T47D (cell line): ENCODE results near the gene FBXW10B.
"Not testable (repeated sequence)": the region's sequence is repeated elsewhere in the genome, so short reads cannot be mapped to it uniquely, and the experiment has no call there.

Source experiments
- DNase-seq, 2 experiments: peaks; one replicate each; pipeline versions ENCODE4 v3.0.0 to v3.0.0-alpha.2; 2011 to 2012; ENCODE audit warnings: low read depth in 1 of 2, low spot score in 1 of 2
- JUND ChIP-seq: IDR thresholded peaks from 2 replicates; pipeline ENCODE4 v1.6.1; 2012; ENCODE audit warnings: low read depth
- in situ Hi-C: cut with HindIII; loops from 2 replicates; pipeline ENCODE4 v1.10.0; 2016; ENCODE audit warnings: low sequenced_read_pairs, low pct_unique_long_range_greater_than_20kb

Gene FBXW10B

GRCh38 chr17:15619331-15620058 lies at the start of gene FBXW10B:
Gene FBXW10B (minus strand): TSS chr17:15619704. CDS start chr17:15619512, 192 bp downstream.
- in situ Hi-C loops, DNase-seq: not testable (repeated sequence)

- no peak for TF ChIP-seq JUND
- DNase-seq: no peak
- in situ Hi-C loops: no loop called here
Measured at GRCh38 chr17:15663691-15664090, 44.2 kb upstream of the FBXW10B start.

GRCh38 chr17:15663176-15663575 lies 43.7 kb upstream of the FBXW10B start:
- no peak for TF ChIP-seq JUND
- in situ Hi-C loops: no loop called here
- no peak for DNase-seq

- no peak for DNase-seq
- no peak for TF ChIP-seq JUND
- in situ Hi-C loops: no loop called here
Measured at GRCh38 chr17:15662681-15663080, 43.2 kb upstream of the FBXW10B start.

GRCh38 chr17:15660077-15660476 lies 40.6 kb upstream of the FBXW10B start:
- no peak for DNase-seq
- in situ Hi-C loops: no loop called here
- TF ChIP-seq JUND: no peak

- in situ Hi-C loops: no loop called here
- peak in 1 of 2 experiments; percentile 61 for DNase-seq
- no peak for TF ChIP-seq JUND
Measured at GRCh38 chr17:15659663-15660062, 40.2 kb upstream of the FBXW10B start.

- TF ChIP-seq JUND: no peak
- DNase-seq: no peak
- in situ Hi-C loops: no loop called here
Measured at GRCh38 chr17:15659236-15659635, 39.7 kb upstream of the FBXW10B start.

- DNase-seq: no peak
- no peak for TF ChIP-seq JUND
- in situ Hi-C loops: no loop called here
Measured at GRCh38 chr17:15658296-15658695, 38.8 kb upstream of the FBXW10B start.

- no peak for TF ChIP-seq JUND
- no peak for DNase-seq
- in situ Hi-C loops: no loop called here
Measured at GRCh38 chr17:15657868-15658267, 38.4 kb upstream of the FBXW10B start.

- peak in 1 of 2 experiments; percentile 69 for DNase-seq
- in situ Hi-C loops: no loop called here
- TF ChIP-seq JUND: no peak
Measured at GRCh38 chr17:15654886-15655561, 35.5 kb upstream of the FBXW10B start.

- DNase-seq, in situ Hi-C loops: not testable (repeated sequence)
Measured at GRCh38 chr17:15654401-15654800, 34.9 kb upstream of the FBXW10B start.

- DNase-seq: no peak
- in situ Hi-C loops: no loop called here
- TF ChIP-seq JUND: no peak
Measured at GRCh38 chr17:15652960-15653359, 33.5 kb upstream of the FBXW10B start.

GRCh38 chr17:15651583-15652110 lies 32.1 kb upstream of the FBXW10B start:
- no peak for TF ChIP-seq JUND
- DNase-seq: peak; percentile 36 to 89
- in situ Hi-C loops: no loop called here
